Gastrocnemius medialis (tissue), 4 donors: ENCODE data around the gene NLRP9. TPM values are rescaled to one million over a fixed set of nuclear protein-coding genes. Genes with fewer than 3 reads are reported as not detected.

Experiments used
- ATAC-seq, 2 donors: fragments of 150-250 bp; one replicate each; pipeline ENCODE4 v1.9.1; 2016
- DNase-seq, 2 donors: peaks; one replicate each; pipeline ENCODE4 v3.0.0-alpha.2; 2019
- H3K27ac ChIP-seq, 4 donors: fragments of 200-600 bp; sonication (generic); 1 replicate in 1 of 4; 2 replicates in 3 of 4; pipeline ENCODE4 v1.5.1; 2016 to 2018; ENCODE audit warnings: mild to moderate bottlenecking in 2 of 4, moderate library complexity in 1 of 4
- H3K27me3 ChIP-seq, 3 donors: fragments of 200-600 bp; sonication (generic) in 2 of 3; 1 replicate in 1 of 3; 2 replicates in 2 of 3; pipeline versions ENCODE4 v1.5.1 to v1.6.0; 2016 to 2019; ENCODE audit warnings: mild to moderate bottlenecking in 1 of 3, moderate library complexity in 1 of 3
- H3K36me3 ChIP-seq, 2 donors: fragments of 200-600 bp; sonication (generic) in 1 of 2; one replicate each; pipeline ENCODE4 v1.5.1; 2017 to 2018
- H3K4me1 ChIP-seq, 2 donors: fragments of 200-600 bp; sonication (generic) in 1 of 2; one replicate each; pipeline ENCODE4 v1.5.1; 2016 to 2017; ENCODE audit warnings: mild to moderate bottlenecking in 2 of 2
- H3K4me3 ChIP-seq, 4 donors: fragments of 200-600 bp; sonication (generic) in 3 of 4; 1 replicate in 1 of 4; 2 replicates in 3 of 4; pipeline ENCODE4 v1.5.1; 2016 to 2019; ENCODE audit warnings: mild to moderate bottlenecking in 2 of 4
- H3K9me3 ChIP-seq, 3 donors: fragments of 200-600 bp; sonication (generic) in 2 of 3; 1 replicate in 1 of 3; 2 replicates in 2 of 3; pipeline ENCODE4 v1.5.1; 2016 to 2019
- CTCF ChIP-seq, 5 experiments: fragments of 450-650 bp in 3 of 5; fragments of 200-600 bp in 2 of 5; sonication (generic) in 2 of 5; IDR thresholded peaks in 4 of 5; conservative IDR thresholded peaks in 1 of 5; 1 replicate in 4 of 5; 2 replicates in 1 of 5; pipeline ENCODE4 v1.5.1; 2016 to 2019; ENCODE audit warnings: antibody characterized with exemption in 5 of 5, mild to moderate bottlenecking in 3 of 5, moderate library complexity in 3 of 5
- POLR2A ChIP-seq, 2 donors: fragments of 450-650 bp; IDR thresholded peaks; one replicate each; pipeline ENCODE4 v1.6.1; 2017; ENCODE audit warnings: antibody characterized with exemption in 2 of 2, mild to moderate bottlenecking in 2 of 2, moderate library complexity in 2 of 2
- in situ Hi-C, 4 donors: fragments of 200-750 bp; cut with MboI; loops; one replicate each; pipeline versions ENCODE4 v1.15.0 to v1.8.0; 2017; ENCODE audit warnings: low sequenced_read_pairs in 4 of 4
- intact Hi-C: fragments of 100-400 bp; cut with DNase I; formaldehyde crosslinking; loops from one replicate; pipeline ENCODE4 v1.15.1; 2023; ENCODE audit warnings: low total_unique reads
- total RNA-seq, 4 donors: library from RNA; depleted of rRNA; stranded (reverse); fragments of >200 nt; gene quantifications; one replicate each; pipeline versions ENCODE4 v1.1.0 to v1.2.3, GENCODE V29; 2016

NLRP9 gene
- total RNA-seq, 4 donors from 2014 or later: not detected

DNA sequence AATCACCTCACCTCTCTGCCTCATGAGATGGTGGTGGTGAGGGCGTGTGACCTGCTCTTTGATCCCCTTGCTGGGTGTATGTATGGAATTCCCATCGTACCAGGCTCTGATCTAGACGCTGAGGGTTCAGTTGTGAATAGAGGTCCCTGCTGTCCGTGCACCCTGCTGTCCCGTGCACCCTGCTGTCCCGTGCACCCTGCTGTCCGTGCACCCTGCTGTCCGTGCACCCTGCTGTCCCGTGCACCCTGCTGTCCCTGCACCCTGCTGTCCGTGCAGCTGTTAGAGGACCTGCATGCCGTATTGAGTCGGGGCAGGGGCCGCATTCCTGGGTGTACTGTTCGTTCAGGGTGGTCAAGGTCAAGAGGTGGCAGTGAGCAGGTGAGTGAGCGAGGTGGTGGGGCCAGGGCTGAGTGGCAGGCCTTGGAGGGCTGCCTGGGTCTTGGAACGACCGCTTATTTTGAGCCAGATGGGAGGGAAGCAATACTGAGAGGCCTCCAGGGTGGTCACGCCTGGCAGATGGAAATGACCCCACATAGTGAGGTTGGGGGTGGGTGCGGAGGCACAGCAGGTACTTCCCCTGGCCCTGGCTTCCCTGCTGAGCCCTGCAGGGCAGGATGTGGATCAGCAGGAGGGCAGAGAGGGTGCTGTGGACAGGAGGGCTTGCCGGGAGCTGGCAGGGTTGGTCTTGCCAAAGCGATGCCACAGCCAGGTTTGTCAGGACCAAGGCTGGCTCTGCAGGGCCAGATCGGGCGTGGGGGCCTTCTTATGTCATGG is 67.7 kb downstream of the NLRP9 start:
- peaks cover 4 to 8% of the 10 kb centered on the region in 2 donors for H3K4me1 ChIP-seq
- TF ChIP-seq POLR2A (IDR thresholded peaks at IDR 0.05): no peak
- no peak for TF ChIP-seq CTCF (IDR thresholded peaks at IDR 0.05 in 4 of 5, conservative IDR thresholded peaks at IDR 0.05 in 1 of 5)
- no peak overlapping the region for H3K4me3 ChIP-seq
- peaks cover 0 to 57% of the 10 kb centered on the region in 2 donors for H3K36me3 ChIP-seq
- no peak for ATAC-seq
- no peak for DNase-seq
- no peaks in the 10 kb centered on the region for H3K9me3 ChIP-seq
- in situ Hi-C loops: no loop called here
- intact Hi-C loops: no loop called here
- H3K27me3 ChIP-seq: no peaks in the 10 kb centered on the region
- no peak overlapping the region for H3K27ac ChIP-seq

DNA sequence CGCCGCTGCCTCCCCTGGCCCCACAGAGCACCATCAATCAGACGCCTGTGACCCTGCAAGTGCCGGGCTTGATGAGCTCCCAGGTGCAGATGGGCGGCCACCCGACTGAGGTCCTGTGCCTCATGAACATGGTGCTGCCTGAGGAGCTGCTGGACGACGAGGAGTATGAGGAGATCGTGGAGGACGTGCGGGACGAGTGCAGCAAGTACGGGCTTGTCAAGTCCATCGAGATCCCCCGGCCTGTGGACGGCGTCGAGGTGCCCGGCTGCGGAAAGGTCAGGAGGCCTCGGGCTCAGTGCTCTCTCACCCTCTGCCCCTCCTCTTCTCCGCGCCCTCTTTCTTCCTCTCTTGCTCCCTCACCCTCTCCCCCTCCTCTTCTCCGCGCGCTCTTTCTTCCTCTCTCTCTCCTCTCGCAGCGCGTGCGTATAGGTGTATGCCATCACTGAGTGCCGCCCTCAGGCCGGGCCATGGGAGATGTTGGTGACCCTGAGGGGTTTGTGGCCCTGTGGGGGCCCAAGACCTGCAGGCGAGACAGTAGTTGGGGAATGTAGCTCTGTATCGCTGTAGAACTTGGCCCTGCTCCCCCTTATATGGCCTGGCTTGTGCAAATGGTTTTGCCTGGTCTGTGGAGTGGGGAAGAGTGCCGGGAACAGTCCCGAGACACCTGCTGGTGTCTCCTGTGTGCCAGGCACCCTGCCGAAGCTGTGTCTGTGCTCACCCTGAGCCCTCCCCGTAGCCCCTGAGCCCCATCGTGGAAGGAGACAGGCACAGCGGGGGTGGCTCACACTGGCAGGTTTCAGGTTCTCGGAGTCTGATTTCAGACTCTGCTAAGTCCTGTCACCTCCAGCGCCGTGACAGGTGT is 68.6 kb downstream of the NLRP9 start:
- no peak overlapping the region for H3K4me3 ChIP-seq
- ATAC-seq: no peak
- H3K27me3 ChIP-seq: no peaks in the 10 kb centered on the region
- H3K27ac ChIP-seq: no peak overlapping the region
- H3K4me1 ChIP-seq: peaks cover 4 to 6% of the 10 kb centered on the region in 2 donors
- in situ Hi-C loops (loop anchor here in 1 of 4 donors (10.0 kb wide), 1 partner anchor 295 kb away; the partner anchor contains the start of genes IL11 and TMEM190), intact Hi-C loops (no loop called here)
- peaks cover 0 to 61% of the 10 kb centered on the region in 2 donors for H3K36me3 ChIP-seq
- TF ChIP-seq CTCF (IDR thresholded peaks at IDR 0.05 in 4 of 5, conservative IDR thresholded peaks at IDR 0.05 in 1 of 5) (no peak), POLR2A (IDR thresholded peaks at IDR 0.05) (no peak)
- no peak for DNase-seq
- H3K9me3 ChIP-seq: no peaks in the 10 kb centered on the region

- Histone ChIP-seq H3K9me3 (no peaks in the 10 kb centered on the region), H3K4me3 (no peak overlapping the region), H3K27me3 (no peaks in the 10 kb centered on the region), H3K36me3 (peaks cover 0 to 65% of the 10 kb centered on the region in 2 donors), H3K4me1 (no peaks in the 10 kb centered on the region), H3K27ac (no peak overlapping the region)
- in situ Hi-C loops: loop anchor here in 1 of 4 donors (10.0 kb wide), 1 partner anchor 294 kb away; the partner anchor contains the start of genes IL11 and TMEM190
- TF ChIP-seq CTCF (IDR thresholded peaks at IDR 0.05 in 4 of 5, conservative IDR thresholded peaks at IDR 0.05 in 1 of 5): no peak
- no peak for TF ChIP-seq POLR2A (IDR thresholded peaks at IDR 0.05)
- intact Hi-C loops: no loop called here
- DNase-seq (no peak), ATAC-seq (no peak)
Measured at GRCh38 chr19:55668603-55669348, 69.4 kb downstream of the NLRP9 start.

DNA sequence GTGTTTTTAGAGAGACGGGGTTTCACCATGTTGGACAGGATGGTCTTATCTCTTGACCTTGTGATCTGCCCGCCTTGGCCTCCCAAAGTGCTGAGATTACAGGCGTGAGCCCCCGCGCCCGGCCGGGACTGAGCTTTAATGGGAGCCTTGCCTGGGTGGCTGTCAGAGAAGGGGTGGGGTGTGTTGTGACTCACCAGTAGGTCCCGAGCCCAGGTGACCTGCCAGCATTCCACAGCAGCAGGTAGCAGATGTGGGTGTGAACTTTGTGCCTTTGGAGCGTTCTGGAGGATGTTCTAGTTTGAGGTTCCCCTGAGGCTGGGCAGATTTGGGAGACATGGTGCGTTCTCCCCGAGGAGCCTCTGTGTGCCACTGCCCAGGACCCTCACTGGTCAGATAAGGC is 70.2 kb downstream of the NLRP9 start:
- H3K4me3 ChIP-seq: no peak overlapping the region
- H3K27me3 ChIP-seq: no peaks in the 10 kb centered on the region
- in situ Hi-C loops (loop anchor here in 1 of 4 donors (10.0 kb wide), 1 partner anchor 293 kb away; the partner anchor contains the start of genes IL11 and TMEM190), intact Hi-C loops (no loop called here)
- DNase-seq (no peak), ATAC-seq (no peak)
- no peak for TF ChIP-seq POLR2A (IDR thresholded peaks at IDR 0.05)
- TF ChIP-seq CTCF (IDR thresholded peaks at IDR 0.05 in 4 of 5, conservative IDR thresholded peaks at IDR 0.05 in 1 of 5): no peak
- no peaks in the 10 kb centered on the region for H3K4me1 ChIP-seq
- H3K36me3 ChIP-seq: peaks cover 0 to 73% of the 10 kb centered on the region in 2 donors
- no peaks in the 10 kb centered on the region for H3K9me3 ChIP-seq
- H3K27ac ChIP-seq: no peak overlapping the region
